ENCODE data around the gene PBRM1. TPM values are rescaled to one million over a fixed set of nuclear protein-coding genes. Genes with fewer than 3 reads are reported as not detected.

PBRM1 gene
- total RNA-seq, 4 donors from 2014 or later: 22.5 to 152 (median 56.6) TPM

DNA sequence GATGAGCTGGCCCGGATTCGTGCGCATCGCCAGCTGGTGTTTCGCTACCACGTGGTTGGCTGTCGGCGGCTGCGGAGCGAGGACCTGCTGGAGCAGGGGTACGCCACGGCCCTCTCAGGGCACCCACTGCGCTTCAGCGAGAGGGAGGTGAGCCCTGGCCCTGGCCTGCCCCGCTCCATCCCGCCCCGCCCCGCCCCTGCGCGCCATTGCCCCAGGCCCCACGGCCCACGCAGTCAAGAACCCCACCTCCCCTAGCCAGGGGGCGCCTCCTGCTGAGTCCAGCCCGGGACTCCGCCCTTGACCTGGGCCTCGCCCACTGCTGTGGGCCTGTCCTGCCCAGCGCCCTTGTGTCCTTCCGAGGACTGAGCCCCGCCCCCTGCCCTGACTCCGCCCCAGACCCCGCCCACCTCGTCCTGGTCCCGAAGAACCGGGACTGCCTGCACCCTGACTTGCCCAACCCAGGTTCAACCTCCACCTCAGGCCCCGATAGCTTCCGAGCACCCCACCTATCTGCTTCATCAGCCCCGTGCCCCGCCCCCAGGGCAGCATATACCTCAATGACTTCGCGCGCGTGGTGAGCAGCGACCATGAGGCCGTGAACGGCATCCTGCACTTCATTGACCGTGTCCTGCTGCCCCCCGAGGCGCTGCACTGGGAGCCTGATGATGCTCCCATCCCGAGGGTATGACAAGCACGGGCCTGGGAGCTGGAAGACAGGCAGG, 166.8 kb downstream of the PBRM1 start:
- no peaks in the 10 kb centered on the region for H3K36me3 ChIP-seq
- H3K27ac ChIP-seq: no peak overlapping the region
- peak overlapping the region in 1 of 2 donors; percentile 27 for H3K4me3 ChIP-seq
- intact Hi-C loops (cut with DNase I; ENCODE audit: low total_unique reads): no loop called here
- TF ChIP-seq, protein P1, sequence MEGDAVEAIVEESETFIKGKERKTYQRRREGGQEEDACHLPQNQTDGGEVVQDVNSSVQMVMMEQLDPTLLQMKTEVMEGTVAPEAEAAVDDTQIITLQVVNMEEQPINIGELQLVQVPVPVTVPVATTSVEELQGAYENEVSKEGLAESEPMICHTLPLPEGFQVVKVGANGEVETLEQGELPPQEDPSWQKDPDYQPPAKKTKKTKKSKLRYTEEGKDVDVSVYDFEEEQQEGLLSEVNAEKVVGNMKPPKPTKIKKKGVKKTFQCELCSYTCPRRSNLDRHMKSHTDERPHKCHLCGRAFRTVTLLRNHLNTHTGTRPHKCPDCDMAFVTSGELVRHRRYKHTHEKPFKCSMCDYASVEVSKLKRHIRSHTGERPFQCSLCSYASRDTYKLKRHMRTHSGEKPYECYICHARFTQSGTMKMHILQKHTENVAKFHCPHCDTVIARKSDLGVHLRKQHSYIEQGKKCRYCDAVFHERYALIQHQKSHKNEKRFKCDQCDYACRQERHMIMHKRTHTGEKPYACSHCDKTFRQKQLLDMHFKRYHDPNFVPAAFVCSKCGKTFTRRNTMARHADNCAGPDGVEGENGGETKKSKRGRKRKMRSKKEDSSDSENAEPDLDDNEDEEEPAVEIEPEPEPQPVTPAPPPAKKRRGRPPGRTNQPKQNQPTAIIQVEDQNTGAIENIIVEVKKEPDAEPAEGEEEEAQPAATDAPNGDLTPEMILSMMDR (IDR thresholded peaks at IDR 0.05): no peak
- TF ChIP-seq POLR2A (IDR thresholded peaks at IDR 0.05): no peak
- no peaks in the 10 kb centered on the region for H3K27me3 ChIP-seq
- H3K9me3 ChIP-seq: no peaks in the 10 kb centered on the region
- H3K4me1 ChIP-seq: no peaks in the 10 kb centered on the region
- peak; percentile 42 to 47 for DNase-seq

DNA sequence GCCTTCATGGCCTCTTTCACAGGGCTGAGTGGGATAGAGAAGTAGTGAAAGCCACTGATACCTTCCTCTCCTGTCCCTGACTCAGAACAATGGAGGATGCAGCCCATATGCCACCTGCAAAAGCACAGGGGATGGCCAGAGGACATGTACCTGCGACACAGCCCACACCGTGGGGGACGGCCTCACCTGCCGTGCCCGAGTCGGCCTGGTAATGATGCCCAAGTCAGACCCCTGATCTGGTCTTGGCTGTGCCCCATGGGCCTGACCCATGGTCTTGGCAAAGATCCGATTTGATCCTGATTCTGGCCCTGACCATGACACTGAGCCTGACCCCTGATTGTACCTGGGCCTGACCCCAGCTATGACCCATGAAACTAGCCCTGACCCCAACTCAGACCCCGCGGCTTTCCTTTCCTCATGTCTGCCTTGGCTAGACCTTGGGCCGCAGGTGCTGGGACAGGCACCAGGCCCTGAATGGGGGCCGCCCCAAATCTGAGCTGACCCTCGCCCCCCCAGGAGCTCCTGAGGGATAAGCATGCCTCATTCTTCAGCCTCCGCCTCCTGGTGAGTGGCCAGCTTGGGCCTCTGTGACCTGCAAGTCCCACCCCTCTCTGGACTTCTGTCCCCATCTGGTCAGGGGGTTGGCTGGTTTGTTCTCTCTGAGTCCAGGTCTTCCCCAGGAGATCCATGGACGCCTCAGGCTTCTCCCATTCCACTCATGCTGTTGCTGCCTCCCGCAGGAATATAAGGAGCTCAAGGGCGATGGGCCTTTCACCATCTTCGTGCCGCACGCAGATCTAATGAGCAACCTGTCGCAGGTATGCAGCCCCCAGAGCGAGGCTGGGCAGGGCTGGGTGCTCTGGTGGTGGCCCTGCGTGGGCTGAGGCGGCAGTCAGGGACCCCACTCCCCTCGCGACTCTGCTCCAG, 167.7 kb downstream of the PBRM1 start:
- intact Hi-C loops (cut with DNase I; ENCODE audit: low total_unique reads): no loop called here
- Histone ChIP-seq H3K9me3 (no peaks in the 10 kb centered on the region), H3K4me1 (no peaks in the 10 kb centered on the region), H3K36me3 (no peaks in the 10 kb centered on the region), H3K27ac (no peak overlapping the region), H3K4me3 (peak overlapping the region in 1 of 2 donors; percentile 27), H3K27me3 (no peaks in the 10 kb centered on the region)
- DNase-seq: no peak
- TF ChIP-seq, protein P1 (IDR thresholded peaks at IDR 0.05): no peak
- no peak for TF ChIP-seq POLR2A (IDR thresholded peaks at IDR 0.05)

GRCh38 chr3:52516509-52517195, 169.1 kb downstream of the PBRM1 start:
- intact Hi-C loops (cut with DNase I; ENCODE audit: low total_unique reads): no loop called here
- Histone ChIP-seq H3K27me3 (no peaks in the 10 kb centered on the region), H3K9me3 (no peaks in the 10 kb centered on the region), H3K36me3 (no peaks in the 10 kb centered on the region), H3K4me3 (no peak overlapping the region), H3K27ac (no peak overlapping the region), H3K4me1 (no peaks in the 10 kb centered on the region)
- no peak for TF ChIP-seq POLR2A (IDR thresholded peaks at IDR 0.05)
- TF ChIP-seq, protein P1 (IDR thresholded peaks at IDR 0.05): no peak
- no peak for DNase-seq

DNA sequence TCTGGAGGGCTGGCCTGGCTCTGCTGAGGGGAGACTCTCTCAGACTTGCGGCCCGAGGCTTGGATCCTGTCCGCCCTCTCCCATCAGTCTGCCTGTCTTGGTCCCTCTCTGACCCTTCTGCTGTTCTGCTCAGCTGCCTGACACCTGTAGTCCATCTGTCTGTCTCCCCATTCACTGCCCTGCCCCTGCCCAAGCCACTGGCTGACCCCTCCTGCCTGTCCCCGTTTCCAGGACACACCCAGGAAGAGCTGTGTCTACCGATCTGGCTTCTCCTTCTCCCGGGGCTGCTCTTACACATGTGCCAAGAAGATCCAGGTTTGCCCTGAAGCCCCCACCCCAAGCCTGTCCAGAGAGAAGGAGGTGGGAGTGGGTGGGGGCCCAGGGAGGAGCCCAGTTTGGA, 170.5 kb downstream of the PBRM1 start:
- no peak overlapping the region for H3K27ac ChIP-seq
- no peaks in the 10 kb centered on the region for H3K36me3 ChIP-seq
- no peak overlapping the region for H3K4me3 ChIP-seq
- H3K4me1 ChIP-seq: no peaks in the 10 kb centered on the region
- intact Hi-C loops (cut with DNase I; ENCODE audit: low total_unique reads): no loop called here
- H3K9me3 ChIP-seq: no peaks in the 10 kb centered on the region
- no peak for DNase-seq
- H3K27me3 ChIP-seq: no peaks in the 10 kb centered on the region
- TF ChIP-seq POLR2A (IDR thresholded peaks at IDR 0.05): no peak
- TF ChIP-seq, protein P1 (IDR thresholded peaks at IDR 0.05): no peak
